ENCODE measurements around the gene YRDC.

YRDC gene, protein sequence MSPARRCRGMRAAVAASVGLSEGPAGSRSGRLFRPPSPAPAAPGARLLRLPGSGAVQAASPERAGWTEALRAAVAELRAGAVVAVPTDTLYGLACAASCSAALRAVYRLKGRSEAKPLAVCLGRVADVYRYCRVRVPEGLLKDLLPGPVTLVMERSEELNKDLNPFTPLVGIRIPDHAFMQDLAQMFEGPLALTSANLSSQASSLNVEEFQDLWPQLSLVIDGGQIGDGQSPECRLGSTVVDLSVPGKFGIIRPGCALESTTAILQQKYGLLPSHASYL

GRCh38 chr1:37807555-37808368 lies at the start of gene YRDC, which contains the start of gene C1orf122:
Gene YRDC, minus strand, starts transcription at chr1:37808208. Its CDS starts 28 bp downstream, at chr1:37808180.
Gene C1orf122, plus strand, starts transcription at chr1:37807790. Its CDS starts 615 bp downstream, at chr1:37808405.
- peak; percentile 61 to 66 for DNase-seq

GRCh38 chr1:37854406-37854805 lies 46.4 kb upstream of the YRDC start:
- no peak for DNase-seq

DNA sequence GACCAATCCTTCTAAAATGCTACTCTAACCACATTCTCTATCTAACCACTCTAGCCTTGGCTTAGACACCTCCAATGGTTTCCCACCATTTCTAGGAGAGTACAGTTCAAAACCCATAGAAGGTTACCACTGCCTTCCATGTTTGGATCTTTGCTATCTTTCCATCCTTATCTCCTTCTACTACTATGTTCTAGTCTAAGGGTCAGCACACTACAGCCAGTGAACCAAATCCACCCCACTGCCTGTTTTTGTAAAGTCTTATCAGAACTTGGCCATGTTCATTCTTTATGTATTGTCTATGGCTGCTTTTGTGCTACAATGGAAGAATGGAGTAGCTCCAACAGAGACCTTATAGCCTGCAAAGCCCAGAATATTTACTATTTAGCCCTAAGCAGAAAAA lies 45.1 kb upstream of the YRDC start:
- no peak for DNase-seq

DNA sequence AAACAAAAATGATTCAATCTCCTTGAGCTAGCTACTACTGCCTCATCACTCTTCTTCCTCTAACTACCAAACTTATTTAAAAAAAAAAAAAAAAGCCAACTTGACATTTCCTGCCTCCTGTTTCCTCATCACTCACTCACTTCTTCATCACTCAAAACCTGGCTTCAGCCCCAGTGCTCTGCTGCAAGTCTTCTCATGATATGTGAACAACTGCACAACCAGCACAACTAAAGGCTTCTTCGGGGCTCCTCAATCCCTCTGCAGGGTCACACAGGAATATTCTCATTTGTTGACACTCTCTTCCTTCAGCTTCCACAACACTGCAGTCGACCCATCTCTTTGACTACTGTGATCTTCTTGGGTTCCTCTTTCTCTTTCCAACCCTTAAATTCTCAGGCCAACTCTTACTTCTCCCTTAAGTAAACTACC lies 43.8 kb upstream of the YRDC start:
- DNase-seq: no peak

DNA sequence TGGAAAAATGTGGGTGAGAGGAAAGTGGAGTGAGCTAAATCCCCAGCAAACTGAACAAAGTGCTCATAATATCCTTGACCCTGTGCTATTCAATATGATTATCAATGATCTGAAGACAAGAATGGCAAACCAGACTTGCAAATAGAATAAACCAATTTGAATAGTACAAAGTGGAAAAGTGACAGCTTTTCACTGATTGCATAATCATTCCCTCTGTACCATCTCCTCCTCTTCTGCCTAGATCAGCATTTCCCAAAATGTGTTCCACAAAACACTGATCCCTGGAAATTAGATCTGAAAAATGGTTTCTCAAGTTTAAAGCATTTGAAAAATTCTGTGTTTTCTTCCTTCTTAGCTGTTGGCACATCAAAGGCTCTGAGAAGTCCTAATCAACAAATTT lies 43.3 kb upstream of the YRDC start:
- DNase-seq: no peak

GRCh38 chr1:37850352-37850955 lies 42.4 kb upstream of the YRDC start:
- no peak for DNase-seq

DNA sequence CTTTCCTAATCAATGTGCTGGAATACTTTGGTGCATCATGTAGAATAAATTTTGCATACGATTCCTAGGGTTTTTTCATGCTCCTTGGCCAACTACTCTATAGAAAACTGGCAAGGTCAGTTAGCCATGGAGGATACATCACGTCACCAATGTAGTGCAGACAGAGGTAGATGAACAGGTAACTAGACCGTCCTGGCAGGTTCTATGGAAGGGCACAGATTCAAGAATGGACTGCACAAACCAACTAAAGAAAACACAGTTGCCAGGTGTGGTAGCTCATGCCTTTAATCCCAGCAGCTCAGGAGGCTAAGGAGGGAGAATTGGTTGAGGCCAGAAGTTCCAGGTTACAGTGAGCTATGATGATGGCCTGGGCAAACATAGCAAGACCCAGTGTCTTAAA lies 41.5 kb upstream of the YRDC start:
- no peak for DNase-seq

GRCh38 chr1:37846647-37847339 lies 38.8 kb upstream of the YRDC start:
- no peak for DNase-seq

GRCh38 chr1:37845786-37846185 lies 37.8 kb upstream of the YRDC start:
- no peak for DNase-seq

DNA sequence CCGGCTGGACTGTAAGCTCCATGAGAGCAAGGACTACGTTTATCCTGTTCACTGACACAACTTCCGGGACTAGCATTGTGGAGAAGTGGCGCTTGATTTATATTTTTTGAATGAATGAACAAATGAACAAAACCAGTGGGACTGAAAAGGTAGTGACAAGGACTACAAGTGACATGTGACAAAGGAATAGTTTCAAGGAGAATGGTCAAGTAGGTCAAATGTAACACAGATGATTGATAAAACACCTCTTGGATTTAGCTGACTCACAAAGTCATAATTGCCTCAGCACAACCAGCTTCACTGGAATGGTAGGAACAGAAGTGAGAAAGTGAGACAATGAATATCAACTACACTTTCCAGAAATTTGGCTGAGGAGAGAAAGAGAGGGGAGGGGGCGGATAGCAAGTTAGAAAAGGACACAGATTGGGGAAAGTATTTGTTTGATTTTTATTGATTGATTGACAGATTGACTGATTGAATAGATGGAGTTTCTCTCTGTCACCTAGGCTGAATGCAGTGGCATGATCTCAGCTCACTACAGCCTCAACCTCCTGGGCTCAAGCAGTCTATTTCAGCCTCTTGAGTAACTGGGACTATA lies 37.1 kb upstream of the YRDC start:
- DNase-seq: no peak

DNA sequence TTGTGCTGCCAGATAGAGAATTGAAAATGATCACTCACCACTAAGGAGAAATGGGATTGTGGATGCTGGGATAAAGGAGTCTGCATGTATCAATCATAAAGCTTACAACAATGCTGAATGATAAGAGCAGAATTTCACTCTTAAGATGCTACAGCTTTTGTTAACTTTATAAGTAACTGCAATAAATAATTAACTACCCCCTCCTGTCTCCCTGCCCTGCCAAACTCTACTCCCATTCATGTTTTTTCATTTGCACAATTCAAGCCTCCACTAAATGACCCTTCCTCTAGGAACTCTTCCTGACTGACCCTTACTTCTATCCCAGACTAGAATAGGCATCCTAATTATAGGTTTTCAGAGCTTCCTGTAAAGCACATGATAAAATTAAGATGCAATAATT lies 36.5 kb upstream of the YRDC start:
- no peak for DNase-seq

DNA sequence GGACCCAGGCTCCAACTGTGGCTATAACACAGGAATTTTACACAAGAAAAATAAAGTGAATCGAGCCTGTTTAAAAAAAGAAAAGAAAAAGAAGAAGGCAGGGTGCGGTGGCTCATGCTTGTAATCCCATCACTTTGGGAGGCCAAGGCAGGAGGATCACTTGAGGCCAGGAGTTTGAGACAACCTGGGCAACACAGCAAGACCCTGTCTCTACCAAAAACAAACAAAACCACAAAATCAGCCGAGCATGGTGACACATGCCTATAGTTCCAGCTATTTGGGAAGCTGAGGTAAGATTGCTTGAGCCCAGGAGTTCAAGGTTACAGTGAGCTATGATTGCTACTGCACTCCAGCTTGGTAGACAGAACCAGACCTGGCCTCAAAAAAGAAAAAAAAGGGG lies 33.6 kb upstream of the YRDC start:
- DNase-seq: no peak

- DNase-seq: no peak
Measured at GRCh38 chr1:37840711-37841110, 32.7 kb upstream of the YRDC start.

GRCh38 chr1:37839676-37840075 lies 31.7 kb upstream of the YRDC start:
- no peak for DNase-seq

DNA sequence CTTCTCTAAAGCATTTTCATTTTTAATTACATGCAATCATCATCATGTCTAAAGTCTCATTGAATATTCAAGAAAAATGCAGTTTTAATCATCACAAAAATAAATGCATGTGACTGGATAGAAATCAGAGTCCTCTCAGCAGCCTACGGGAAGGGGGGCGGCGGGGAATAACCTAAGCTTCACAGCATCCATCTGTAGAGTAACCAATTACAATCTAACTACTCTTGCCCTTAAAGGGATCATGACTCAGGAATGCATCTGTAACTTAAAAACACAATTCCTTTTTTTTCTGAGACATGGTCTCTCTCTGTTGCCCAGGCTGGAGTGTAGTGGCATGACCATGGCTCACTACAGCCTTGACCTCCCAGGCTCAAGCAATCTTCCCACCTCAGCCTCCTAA lies 28.8 kb upstream of the YRDC start:
- DNase-seq: no peak

DNA sequence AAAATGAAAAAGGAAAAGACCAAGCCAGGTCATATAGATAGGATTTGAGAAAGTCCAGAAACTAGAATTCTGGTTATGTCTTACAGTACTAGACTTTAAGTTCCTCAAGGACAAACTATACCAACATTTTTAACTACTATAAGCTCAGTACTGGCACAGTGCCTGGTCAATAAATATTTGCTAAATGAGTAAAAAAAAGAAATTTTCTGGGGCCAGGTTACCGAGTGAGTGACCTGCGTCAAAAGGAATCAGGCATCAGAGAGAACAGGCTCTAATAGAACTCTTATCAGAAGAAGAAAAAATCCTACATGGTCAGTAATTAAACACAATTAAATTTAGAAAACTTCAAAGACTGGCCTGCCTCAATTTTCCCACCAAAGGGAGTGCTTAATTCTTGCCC lies 23.8 kb upstream of the YRDC start:
- no peak for DNase-seq

DNA sequence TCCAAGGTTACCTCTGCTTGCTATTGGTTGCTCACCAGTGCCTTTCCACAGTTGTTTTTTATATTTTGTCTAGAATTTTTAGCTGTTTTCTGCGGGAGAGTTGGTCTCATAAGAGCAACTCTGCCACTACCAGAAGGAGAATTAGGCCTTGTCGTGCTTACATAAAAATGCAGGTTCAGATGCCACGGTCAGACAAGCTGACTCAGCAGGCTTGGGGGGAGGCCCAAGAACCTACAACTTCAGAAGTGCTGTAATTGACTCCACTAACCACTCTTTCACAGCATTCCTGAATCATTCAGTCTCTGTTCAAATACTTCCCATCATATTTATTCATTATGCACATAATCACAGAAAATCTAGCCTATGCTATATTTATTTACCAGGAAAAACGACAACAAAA lies 23.1 kb upstream of the YRDC start:
- DNase-seq: no peak

- no peak for DNase-seq
Measured at GRCh38 chr1:37828410-37829074, 20.5 kb upstream of the YRDC start.

DNA sequence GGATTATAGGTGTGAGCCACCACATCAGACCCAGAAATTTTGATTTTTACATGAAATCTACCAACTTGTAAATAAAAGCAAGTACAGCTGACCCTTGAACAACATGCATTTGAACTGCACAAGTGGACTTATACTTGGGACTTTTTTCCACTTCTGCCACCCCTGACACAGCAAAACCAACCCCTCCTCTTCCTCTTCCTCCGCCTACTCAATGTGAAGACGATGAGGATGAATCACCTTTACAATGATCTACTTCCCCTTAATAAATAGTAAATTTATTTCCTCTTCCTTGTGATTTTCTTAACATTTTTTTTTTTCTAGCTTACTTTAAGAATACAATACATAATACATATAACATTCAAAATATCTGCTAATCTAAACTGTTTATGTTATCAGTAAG lies 17.5 kb upstream of the YRDC start:
- no peak for DNase-seq

DNA sequence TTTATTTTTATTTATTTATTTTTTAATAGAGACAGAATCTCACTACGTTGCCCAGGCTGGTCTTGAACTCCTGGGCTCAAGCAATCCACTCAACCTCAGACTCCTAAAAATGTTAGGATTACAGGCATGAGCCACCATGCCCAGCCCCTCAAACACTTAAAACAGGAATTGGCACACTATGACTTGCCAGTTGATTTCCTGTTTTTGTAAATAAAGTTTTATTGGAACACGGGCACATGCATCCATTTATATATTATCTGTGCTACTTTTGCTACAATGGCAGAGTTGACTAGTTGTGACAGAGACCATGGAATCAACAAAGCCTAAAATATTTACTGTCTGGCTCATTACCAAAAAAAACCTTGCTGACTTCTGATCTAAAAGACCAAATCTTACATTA lies 16.0 kb upstream of the YRDC start:
- DNase-seq: no peak

- no peak for DNase-seq
Measured at GRCh38 chr1:37822906-37823815, 15.2 kb upstream of the YRDC start.

Measured in cerebellar nuclear complex (tissue), 1 donor.